ENCODE data around the gene TSR1. TPM values are rescaled to one million over a fixed set of nuclear protein-coding genes. Genes with fewer than 3 reads are reported as not detected.

Gene TSR1
- 100 to 1,000 TPM; 143 to 159 (median 156) TPM for total RNA-seq

- Mint-ChIP-seq H3K36me3 (ENCODE audit: insufficient read depth) (peaks cover 9% of the 10 kb centered on the region), H3K4me3 (no peak within 1 kb of the TSS), H3K27me3 (ENCODE audit: low read depth) (no peaks in the 10 kb centered on the region), H3K4me1 (ENCODE audit: low read depth) (peaks cover 16% of the 10 kb centered on the region), H3K9me3 (no peaks in the 10 kb centered on the region)
- ATAC-seq (peak; percentile 84 to 86), DNase-seq (peak; percentile 86)
Observed at GRCh38 chr17:2336215-2336851, at the start of gene TSR1. TSR1 (minus strand) TSS chr17:2336457; CDS start chr17:2336427, 30 bp downstream.

GRCh38 chr17:2385240-2386210 is 49.3 kb upstream of the TSR1 start:
- Mint-ChIP-seq H3K4me3 (no peak overlapping the region), H3K9me3 (no peaks in the 10 kb centered on the region), H3K4me1 (ENCODE audit: low read depth) (peaks cover 14% of the 10 kb centered on the region), H3K36me3 (ENCODE audit: insufficient read depth) (peaks cover 8% of the 10 kb centered on the region), H3K27me3 (ENCODE audit: low read depth) (no peaks in the 10 kb centered on the region)
- ATAC-seq (no peak), DNase-seq (no peak)

GRCh38 chr17:2384439-2385127 is 48.3 kb upstream of the TSR1 start:
- H3K4me3 Mint-ChIP-seq, result no peak overlapping the region
- peaks cover 8% of the 10 kb centered on the region for H3K36me3 Mint-ChIP-seq (ENCODE audit: insufficient read depth)
- H3K4me1 Mint-ChIP-seq (ENCODE audit: low read depth), result peaks cover 8% of the 10 kb centered on the region
- no peaks in the 10 kb centered on the region for H3K27me3 Mint-ChIP-seq (ENCODE audit: low read depth)
- DNase-seq (no peak), ATAC-seq (no peak)
- H3K9me3 Mint-ChIP-seq, result no peaks in the 10 kb centered on the region

- Mint-ChIP-seq H3K36me3 (ENCODE audit: insufficient read depth) (peaks cover 8% of the 10 kb centered on the region), H3K9me3 (no peaks in the 10 kb centered on the region), H3K4me3 (no peak overlapping the region), H3K27me3 (ENCODE audit: low read depth) (no peaks in the 10 kb centered on the region), H3K4me1 (ENCODE audit: low read depth) (peaks cover 5% of the 10 kb centered on the region)
- ATAC-seq (no peak), DNase-seq (no peak)
Observed at GRCh38 chr17:2383628-2384167, 47.4 kb upstream of the TSR1 start.

- Mint-ChIP-seq H3K27me3 (ENCODE audit: low read depth) (no peaks in the 10 kb centered on the region), H3K4me3 (no peak overlapping the region), H3K4me1 (ENCODE audit: low read depth) (no peaks in the 10 kb centered on the region), H3K9me3 (no peaks in the 10 kb centered on the region), H3K36me3 (ENCODE audit: insufficient read depth) (no peaks in the 10 kb centered on the region)
- ATAC-seq (no peak), DNase-seq (no peak)
Observed at GRCh38 chr17:2380950-2381649, 44.8 kb upstream of the TSR1 start.

GRCh38 chr17:2380226-2380922 is 44.1 kb upstream of the TSR1 start:
- Mint-ChIP-seq H3K9me3 (no peaks in the 10 kb centered on the region), H3K36me3 (ENCODE audit: insufficient read depth) (no peaks in the 10 kb centered on the region), H3K4me1 (ENCODE audit: low read depth) (no peaks in the 10 kb centered on the region), H3K4me3 (no peak overlapping the region), H3K27me3 (ENCODE audit: low read depth) (no peaks in the 10 kb centered on the region)
- ATAC-seq (no peak), DNase-seq (no peak)

- Mint-ChIP-seq H3K4me3 (no peak overlapping the region), H3K4me1 (ENCODE audit: low read depth) (no peaks in the 10 kb centered on the region), H3K27me3 (ENCODE audit: low read depth) (no peaks in the 10 kb centered on the region), H3K9me3 (no peaks in the 10 kb centered on the region), H3K36me3 (ENCODE audit: insufficient read depth) (no peaks in the 10 kb centered on the region)
- ATAC-seq (no peak), DNase-seq (no peak)
Observed at GRCh38 chr17:2379489-2380225, 43.4 kb upstream of the TSR1 start.

- Mint-ChIP-seq H3K4me3 (no peak overlapping the region), H3K36me3 (ENCODE audit: insufficient read depth) (no peaks in the 10 kb centered on the region), H3K4me1 (ENCODE audit: low read depth) (no peaks in the 10 kb centered on the region), H3K27me3 (ENCODE audit: low read depth) (no peaks in the 10 kb centered on the region), H3K9me3 (no peaks in the 10 kb centered on the region)
- ATAC-seq (no peak), DNase-seq (no peak)
Observed at GRCh38 chr17:2378905-2379304, 42.6 kb upstream of the TSR1 start.

- Mint-ChIP-seq H3K36me3 (ENCODE audit: insufficient read depth) (peaks cover 3% of the 10 kb centered on the region), H3K9me3 (no peaks in the 10 kb centered on the region)
- no peak for ATAC-seq
Observed at GRCh38 chr17:2377659-2378058, 41.4 kb upstream of the TSR1 start.

GRCh38 chr17:2376107-2376506 is 39.9 kb upstream of the TSR1 start:
- H3K4me3 Mint-ChIP-seq, result no peak overlapping the region
- ATAC-seq (no peak), DNase-seq (no peak)
- no peaks in the 10 kb centered on the region for H3K4me1 Mint-ChIP-seq (ENCODE audit: low read depth)
- H3K9me3 Mint-ChIP-seq, result no peaks in the 10 kb centered on the region
- no peaks in the 10 kb centered on the region for H3K27me3 Mint-ChIP-seq (ENCODE audit: low read depth)
- peaks cover 4% of the 10 kb centered on the region for H3K36me3 Mint-ChIP-seq (ENCODE audit: insufficient read depth)

More at GRCh38 chr17:2377659-2378058, 41.4 kb upstream of the TSR1 start:
- Mint-ChIP-seq H3K4me3 (no peak overlapping the region), H3K4me1 (ENCODE audit: low read depth) (no peaks in the 10 kb centered on the region), H3K27me3 (ENCODE audit: low read depth) (no peaks in the 10 kb centered on the region)
- DNase-seq, result no peak

GRCh38 chr17:2375406-2375805 is 39.1 kb upstream of the TSR1 start:
- Mint-ChIP-seq H3K9me3 (no peaks in the 10 kb centered on the region), H3K36me3 (ENCODE audit: insufficient read depth) (peaks cover 4% of the 10 kb centered on the region), H3K4me3 (no peak overlapping the region), H3K27me3 (ENCODE audit: low read depth) (no peaks in the 10 kb centered on the region), H3K4me1 (ENCODE audit: low read depth) (no peaks in the 10 kb centered on the region)
- no peak for ATAC-seq
- no peak for DNase-seq

GRCh38 chr17:2374549-2375285 is 38.5 kb upstream of the TSR1 start:
- peaks cover 4% of the 10 kb centered on the region for H3K36me3 Mint-ChIP-seq (ENCODE audit: insufficient read depth)
- H3K27me3 Mint-ChIP-seq (ENCODE audit: low read depth), result no peaks in the 10 kb centered on the region
- H3K4me1 Mint-ChIP-seq (ENCODE audit: low read depth), result no peaks in the 10 kb centered on the region
- ATAC-seq (no peak), DNase-seq (no peak)
- no peak overlapping the region for H3K4me3 Mint-ChIP-seq
- H3K9me3 Mint-ChIP-seq, result no peaks in the 10 kb centered on the region

All from activated T-cell treated with anti-CD3 and anti-CD28 coated beads, Interleukin-2, amount 50 U/mL, for 4 hours (primary cell).